ENCODE measurements around the gene CFAP161. TPM values are rescaled to one million over a fixed set of nuclear protein-coding genes. Genes with fewer than 3 reads are reported as not detected.
"Not testable (repeated sequence)": the region's sequence is repeated elsewhere in the genome, so short reads cannot be mapped to it uniquely, and the experiment has no call there.

Gene CFAP161
- total RNA-seq, 1 donor from 2014 or later = 0.17 TPM

GRCh38 chr15:81106560-81106959 is 27.5 kb upstream of the CFAP161 start:
- peak; percentile 60 for DNase-seq (ENCODE audit: low spot score)

- DNase-seq (ENCODE audit: low spot score) = no peak
Observed at GRCh38 chr15:81107889-81108288, 26.2 kb upstream of the CFAP161 start.

GRCh38 chr15:81108427-81108826 is 25.6 kb upstream of the CFAP161 start:
- no peak for DNase-seq (ENCODE audit: low spot score)

GRCh38 chr15:81111018-81111417 is 23.1 kb upstream of the CFAP161 start:
- DNase-seq (ENCODE audit: low spot score) = no peak

GRCh38 chr15:81111510-81112470 is 22.3 kb upstream of the CFAP161 start:
- no peak for DNase-seq (ENCODE audit: low spot score)

DNA sequence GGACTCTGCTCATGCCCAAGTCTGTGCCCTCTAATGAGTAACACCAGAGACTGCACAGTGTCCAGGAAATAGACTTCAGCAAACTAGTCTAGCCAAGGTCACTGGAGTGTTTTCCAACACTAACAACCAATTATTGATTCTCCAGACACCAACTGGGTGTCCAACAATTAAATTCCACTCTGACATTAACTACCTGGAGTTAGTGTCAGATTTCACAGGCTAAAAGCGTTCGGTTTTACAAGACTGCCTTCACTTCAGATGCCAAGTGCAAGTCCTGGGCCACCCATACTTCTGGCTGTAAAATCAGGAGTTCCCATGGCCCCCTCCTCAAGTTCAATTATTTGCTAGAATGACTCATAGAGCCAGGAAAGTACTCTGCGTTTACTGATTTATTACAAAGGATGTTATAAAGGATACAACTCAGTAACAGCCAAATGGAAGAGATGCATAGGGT is 20.8 kb upstream of the CFAP161 start:
- DNase-seq (ENCODE audit: low spot score) = peak; percentile 32

GRCh38 chr15:81113861-81114291 is 20.2 kb upstream of the CFAP161 start:
- DNase-seq (ENCODE audit: low spot score) = no peak

DNA sequence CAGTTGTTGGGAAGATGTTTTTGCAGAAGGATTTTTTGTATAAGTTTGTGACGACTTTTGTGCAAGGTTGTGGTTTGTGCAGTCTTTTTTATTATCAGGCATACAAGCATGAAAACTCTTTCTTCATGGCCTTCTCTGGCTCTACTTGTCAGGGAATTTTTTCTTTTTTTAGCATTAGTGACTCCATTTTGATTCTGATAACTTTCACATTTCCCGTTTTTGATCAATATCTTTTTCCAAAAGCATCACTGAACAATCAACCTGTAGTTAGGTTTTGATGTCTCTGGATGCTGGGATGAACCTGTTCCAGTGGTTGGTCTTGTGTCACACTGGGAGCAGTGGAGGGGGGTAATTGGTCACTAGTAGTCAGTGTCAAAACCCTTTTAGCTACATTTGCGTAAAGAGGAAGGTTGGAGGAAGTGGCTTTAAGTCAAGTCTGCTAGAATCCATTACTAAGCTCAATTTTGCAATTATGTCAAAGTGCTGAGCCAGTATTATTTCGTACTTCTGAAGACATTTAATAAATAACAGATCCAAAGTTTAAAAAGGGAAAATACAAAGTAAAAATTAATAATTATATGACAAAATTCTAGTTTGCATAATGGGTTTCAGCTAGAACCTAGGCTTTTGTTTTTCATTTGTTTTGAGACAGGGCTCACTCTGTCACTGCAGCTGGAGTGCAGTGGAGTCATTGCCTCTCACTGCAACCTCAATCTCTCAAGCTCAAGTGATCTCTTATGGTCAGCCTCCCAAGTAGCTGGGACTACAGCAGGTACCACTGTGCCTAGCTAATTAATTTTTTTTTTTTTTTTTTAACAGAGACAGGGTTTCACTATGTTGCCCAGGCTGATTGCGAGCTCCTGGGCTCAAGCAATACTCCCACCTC is 18.8 kb upstream of the CFAP161 start:
- no peak for DNase-seq (ENCODE audit: low spot score)

DNA sequence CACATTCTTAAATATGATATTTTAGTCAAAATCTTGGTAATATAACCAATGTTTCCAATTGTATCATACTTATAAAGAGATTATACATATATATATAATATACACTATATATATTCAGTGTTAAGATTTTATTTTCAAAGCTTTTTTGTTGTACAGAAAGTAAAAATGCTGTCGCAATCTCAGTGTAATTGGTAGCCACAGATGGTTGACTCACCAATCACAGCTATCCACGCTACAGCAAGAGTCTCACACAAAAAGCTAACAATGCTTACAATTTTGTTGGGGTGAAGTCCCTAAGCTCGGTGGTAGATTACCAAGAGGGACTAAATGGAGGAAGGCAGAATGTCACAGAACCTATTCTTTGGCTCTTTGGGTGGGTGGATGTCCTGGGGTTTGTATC is 16.9 kb upstream of the CFAP161 start:
- DNase-seq (ENCODE audit: low spot score) = no peak

GRCh38 chr15:81117581-81117980 is 16.5 kb upstream of the CFAP161 start:
- DNase-seq (ENCODE audit: low spot score) = no peak

DNA sequence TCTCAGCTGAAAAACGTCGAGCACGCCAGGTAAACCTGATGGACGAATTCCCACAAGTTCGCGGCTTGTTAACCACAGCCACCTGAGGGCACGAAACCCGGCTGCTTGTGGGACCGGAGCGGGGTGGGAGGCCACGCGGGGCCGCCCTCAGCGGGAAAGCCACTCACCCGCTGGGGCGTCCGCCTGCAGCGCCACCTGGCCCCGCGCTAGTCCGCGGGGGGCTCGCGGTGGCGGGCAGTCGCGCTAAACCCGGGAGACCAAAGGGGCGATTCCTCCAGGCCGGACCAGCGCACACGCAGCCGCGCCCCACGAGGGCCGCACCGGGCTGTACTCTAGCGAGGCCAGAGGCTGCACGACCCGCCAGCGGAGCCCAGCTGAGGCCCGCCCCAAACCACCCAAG is 15.7 kb upstream of the CFAP161 start:
- DNase-seq (ENCODE audit: low spot score) = no peak

DNA sequence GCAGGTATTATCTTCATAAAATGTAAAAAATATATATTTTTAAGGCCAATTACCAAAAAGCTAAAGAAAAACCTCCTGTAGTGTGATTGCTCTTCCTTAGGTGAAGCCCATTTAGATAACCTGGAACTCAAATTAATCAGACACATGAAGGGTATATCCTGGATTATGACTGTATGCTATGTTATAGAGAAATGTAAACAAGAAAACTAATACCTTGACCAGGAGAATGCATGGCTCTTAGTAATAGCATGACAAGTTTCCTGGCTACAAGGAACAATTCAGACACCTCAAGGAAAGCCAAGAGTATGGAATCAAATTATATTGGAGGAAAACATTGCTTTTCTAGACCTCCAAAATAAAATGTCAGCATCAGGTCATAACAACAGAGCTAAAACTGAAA is 14.0 kb upstream of the CFAP161 start:
- no peak for DNase-seq (ENCODE audit: low spot score)

DNA sequence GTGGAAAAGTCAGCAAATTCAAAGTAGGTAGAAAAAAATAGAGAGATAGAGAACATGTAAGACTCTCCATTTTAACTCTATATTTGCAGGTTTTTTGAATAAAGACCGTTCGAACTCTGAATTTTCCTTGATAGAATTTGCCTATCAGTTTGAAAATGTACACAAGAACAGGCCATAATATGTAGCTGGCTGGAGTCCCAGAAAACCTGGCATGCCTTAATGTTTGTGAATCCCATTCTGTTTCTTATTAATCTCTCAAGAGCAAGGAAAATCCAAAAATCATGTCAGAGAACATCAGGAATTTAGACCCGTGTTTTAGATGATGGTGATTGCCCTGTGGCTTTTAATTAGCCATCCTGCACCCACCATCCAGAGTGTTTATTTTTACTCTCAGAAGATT is 7.2 kb upstream of the CFAP161 start:
- DNase-seq (ENCODE audit: low spot score) = no peak

- not testable (repeated sequence) for DNase-seq (ENCODE audit: low spot score)
Observed at GRCh38 chr15:81141478-81141877, 7.4 kb downstream of the CFAP161 start.

GRCh38 chr15:81146006-81146405 is 11.9 kb downstream of the CFAP161 start:
- no peak for DNase-seq (ENCODE audit: low spot score)

- DNase-seq (ENCODE audit: low spot score) = no peak
Observed at GRCh38 chr15:81146466-81146865, 12.4 kb downstream of the CFAP161 start.

DNA sequence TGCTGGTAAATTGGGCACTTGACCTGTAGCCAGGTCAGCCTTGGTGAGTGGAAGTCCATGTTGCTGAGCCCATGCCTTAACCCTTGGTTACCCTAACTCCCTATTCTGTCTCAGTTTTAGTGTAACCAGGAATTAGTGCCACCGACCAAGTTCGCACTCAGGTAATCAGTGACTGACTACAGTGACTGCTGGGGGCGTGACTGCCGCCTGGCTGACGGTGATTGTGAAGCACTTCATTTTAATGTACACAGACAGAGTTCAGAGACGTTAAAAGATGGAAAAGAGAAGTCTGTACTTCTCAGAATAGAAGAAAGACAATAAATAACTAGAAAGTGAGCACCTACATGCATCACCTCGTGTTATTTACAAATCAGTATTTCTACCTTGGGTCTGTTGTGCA is 17.3 kb downstream of the CFAP161 start:
- no peak for DNase-seq (ENCODE audit: low spot score)

GRCh38 chr15:81152339-81152738 is 18.3 kb downstream of the CFAP161 start:
- DNase-seq (ENCODE audit: low spot score) = no peak

DNA sequence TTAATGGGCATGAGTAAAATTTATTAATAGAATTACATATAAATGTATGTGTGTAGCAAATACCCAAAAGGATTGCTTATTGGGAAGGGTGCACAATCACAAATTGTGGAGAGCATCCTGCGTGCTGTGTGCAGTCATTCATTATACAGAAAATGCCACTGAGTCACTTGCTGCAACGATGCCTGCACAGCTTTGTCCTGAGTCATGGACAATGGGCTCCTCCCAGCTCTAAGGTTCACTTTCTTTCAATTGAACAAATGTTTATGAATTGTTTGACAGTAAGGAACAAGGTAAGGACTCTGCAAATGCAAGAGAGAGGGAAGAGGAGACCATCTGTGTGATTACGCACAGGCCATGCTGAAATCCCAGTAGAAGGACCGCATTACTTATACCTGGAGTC is 18.7 kb downstream of the CFAP161 start:
- no peak for DNase-seq (ENCODE audit: low spot score)

DNA sequence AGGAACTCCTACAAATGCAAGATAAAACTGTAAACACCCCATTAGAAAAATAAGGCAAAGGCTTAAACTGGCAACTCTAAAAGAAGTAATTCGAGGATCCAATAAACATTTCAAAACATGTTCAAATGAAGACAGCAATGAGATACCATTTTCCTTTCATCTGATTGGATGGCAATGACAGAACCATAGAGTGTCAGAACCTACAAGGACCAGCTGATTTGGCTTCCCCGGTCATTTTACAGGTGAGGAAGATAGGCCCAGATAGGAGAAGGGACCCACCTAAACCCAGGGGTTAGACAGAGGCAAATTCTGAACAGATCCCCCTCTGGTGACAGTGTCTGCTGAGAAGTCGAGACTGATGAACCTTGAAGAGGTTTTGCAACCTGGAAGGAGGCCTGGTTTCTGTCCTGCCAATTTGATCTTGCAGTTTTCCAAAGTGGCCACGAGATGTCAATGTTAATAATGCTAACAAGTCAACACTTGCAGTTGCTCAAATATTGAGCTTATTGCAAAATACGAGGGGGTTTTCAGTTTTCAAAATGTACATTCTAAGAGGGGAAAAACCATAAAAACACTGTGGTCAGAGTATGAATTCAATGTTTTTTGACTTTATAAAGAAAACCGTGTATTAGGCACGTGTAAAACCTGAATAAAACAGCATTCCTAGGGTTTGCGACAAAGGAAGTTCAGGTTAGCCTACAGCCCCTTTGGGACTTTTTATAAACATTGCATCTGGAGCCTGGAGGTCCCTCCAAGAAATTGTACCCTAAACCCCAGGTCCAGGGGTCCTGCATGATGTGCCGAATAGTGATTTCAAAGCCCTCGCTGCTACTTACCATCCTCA is 21.5 kb downstream of the CFAP161 start:
- DNase-seq (ENCODE audit: low spot score) = peak; percentile 33

DNA sequence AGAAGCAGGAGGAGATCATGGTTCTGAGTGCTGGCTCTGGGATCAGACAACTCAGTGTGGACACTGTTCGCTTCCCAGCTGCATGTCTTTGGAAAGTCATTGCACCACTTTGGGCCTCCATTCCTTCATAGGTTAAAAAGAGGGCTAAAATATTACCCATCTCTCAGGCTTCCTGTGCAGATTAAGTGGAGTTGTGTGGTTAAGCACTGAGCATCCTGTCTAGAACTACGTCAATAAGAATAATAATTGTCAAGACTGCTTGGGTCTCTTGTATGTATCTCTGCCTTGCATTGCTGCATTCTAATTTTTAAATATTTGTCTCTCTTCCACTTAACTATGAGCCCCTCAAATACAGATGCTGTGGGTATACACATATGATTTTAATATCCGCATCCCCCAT is 22.3 kb downstream of the CFAP161 start:
- DNase-seq (ENCODE audit: low spot score) = no peak
